ENCODE data around the gene DGKD. TPM values are rescaled to one million over a fixed set of nuclear protein-coding genes. Genes with fewer than 3 reads are reported as not detected.
"Not testable (repeated sequence)": the region's sequence is repeated elsewhere in the genome, so short reads cannot be mapped to it uniquely, and the experiment has no call there.

Gene DGKD
- total RNA-seq, 1 donor from 2014 or later: 10.3 TPM

DNA sequence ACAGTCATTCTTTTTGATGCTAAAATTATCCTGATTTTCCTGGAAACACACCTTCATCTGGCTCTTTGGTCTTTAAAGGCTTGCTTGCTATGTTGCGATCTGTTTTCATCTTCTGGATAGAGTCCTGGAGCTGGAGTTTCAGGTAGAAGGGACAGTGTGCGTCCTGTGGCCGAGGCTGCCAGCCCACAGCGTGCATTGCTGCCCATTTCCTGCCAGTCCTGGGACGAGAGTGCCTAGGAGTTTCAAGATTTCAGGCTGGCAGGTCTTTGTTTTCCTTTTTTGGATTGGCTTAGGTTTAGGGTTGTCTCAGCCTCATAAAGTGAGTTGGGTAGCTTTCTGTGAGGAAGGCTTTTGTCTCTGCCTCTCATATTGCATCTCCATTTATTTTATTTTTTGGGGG lies 14.5 kb downstream of the DGKD start:
- TF ChIP-seq, protein P1, sequence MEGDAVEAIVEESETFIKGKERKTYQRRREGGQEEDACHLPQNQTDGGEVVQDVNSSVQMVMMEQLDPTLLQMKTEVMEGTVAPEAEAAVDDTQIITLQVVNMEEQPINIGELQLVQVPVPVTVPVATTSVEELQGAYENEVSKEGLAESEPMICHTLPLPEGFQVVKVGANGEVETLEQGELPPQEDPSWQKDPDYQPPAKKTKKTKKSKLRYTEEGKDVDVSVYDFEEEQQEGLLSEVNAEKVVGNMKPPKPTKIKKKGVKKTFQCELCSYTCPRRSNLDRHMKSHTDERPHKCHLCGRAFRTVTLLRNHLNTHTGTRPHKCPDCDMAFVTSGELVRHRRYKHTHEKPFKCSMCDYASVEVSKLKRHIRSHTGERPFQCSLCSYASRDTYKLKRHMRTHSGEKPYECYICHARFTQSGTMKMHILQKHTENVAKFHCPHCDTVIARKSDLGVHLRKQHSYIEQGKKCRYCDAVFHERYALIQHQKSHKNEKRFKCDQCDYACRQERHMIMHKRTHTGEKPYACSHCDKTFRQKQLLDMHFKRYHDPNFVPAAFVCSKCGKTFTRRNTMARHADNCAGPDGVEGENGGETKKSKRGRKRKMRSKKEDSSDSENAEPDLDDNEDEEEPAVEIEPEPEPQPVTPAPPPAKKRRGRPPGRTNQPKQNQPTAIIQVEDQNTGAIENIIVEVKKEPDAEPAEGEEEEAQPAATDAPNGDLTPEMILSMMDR (conservative IDR thresholded peaks at IDR 0.05; ENCODE audit: low read depth, low read length): no peak
- no peak overlapping the region for H3K4me3 ChIP-seq (ENCODE audit: low read depth, low read length)
- DNase-seq (ENCODE audit: low read depth): no peak

DNA sequence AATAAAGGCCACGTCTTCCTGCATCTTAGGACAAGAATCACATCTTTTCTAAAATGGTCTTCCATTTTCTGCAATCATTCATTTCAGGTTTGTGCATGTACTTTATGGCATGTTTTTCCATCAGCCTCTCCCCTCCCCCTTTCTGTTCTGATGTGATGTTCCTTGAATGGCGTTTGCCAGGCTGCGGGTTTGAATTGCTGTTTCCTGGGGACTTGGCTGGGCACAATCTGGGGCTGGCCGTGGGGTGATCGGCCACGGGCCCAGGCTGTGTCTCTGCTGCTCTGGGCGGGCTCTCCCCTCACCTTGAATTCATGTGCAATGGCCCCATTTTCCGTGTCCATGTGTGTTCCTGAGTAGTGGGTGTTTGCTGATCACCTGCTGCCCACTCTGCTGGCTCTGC lies 15.2 kb downstream of the DGKD start:
- TF ChIP-seq, protein P1 (conservative IDR thresholded peaks at IDR 0.05; ENCODE audit: low read depth, low read length): no peak
- H3K4me3 ChIP-seq (ENCODE audit: low read depth, low read length): no peak overlapping the region
- DNase-seq (ENCODE audit: low read depth): no peak

DNA sequence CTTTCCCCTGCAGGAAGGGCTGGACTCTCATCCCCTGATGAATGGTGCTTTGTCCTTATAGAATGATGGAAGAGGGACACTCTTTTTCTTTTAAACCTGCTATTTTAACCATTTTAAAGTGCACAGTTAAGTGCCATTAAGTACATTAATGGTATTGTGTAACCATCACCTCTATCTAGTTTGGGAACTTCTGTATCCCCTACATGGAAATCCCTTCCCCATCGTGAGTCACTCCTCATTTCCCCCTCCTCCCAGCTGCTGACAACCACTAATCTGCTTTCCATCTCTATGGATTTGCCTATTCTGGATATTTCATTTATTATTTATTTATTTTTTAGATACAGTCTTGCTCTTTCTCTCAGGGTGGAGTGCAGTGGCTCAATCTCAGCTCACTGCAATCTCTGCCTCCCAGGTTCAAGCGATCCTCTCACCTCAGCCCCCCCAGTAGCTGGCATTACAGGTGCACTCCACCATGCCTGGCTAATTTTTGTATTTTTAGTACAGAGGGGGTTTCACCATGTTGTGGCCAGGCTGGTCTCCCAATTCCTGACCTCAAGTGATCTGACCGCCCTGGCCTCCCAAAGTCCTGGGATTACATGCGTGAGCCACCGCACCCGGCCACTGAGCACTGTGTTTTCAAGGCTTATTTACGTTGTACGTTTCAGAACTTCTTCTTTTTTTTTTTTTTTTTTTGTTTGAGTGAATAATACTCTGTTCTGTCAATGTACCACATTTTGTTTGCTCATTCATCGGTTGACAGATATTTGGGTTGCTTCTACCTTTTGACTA lies 15.8 kb downstream of the DGKD start:
- no peak overlapping the region for H3K4me3 ChIP-seq (ENCODE audit: low read depth, low read length)
- TF ChIP-seq, protein P1 (conservative IDR thresholded peaks at IDR 0.05; ENCODE audit: low read depth, low read length): no peak

DNA sequence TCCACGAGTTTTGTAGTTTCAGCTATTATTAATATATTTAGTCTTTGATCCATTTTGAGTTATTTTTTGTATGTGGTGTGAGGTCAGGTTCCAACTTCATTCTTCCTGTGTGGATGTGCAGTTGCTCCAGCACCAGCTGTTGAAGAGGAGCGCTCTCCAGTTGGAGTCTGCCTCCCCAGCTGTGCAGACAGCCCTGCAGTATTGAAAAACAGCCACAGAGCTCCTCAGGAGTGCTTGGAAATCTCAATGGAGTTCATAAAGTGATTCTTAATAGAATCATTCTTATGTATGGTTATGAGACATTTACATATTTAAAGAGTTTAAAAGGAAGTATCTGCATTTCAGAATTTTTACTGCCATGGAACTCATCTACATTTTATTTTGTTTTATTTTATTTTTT lies 17.3 kb downstream of the DGKD start:
- no peak for DNase-seq (ENCODE audit: low read depth)
- TF ChIP-seq, protein P1 (conservative IDR thresholded peaks at IDR 0.05; ENCODE audit: low read depth, low read length): no peak
- no peak overlapping the region for H3K4me3 ChIP-seq (ENCODE audit: low read depth, low read length)

More for the DNA sequence above, 15.8 kb downstream of the DGKD start:
- DNase-seq (ENCODE audit: low read depth): no peak

DNA sequence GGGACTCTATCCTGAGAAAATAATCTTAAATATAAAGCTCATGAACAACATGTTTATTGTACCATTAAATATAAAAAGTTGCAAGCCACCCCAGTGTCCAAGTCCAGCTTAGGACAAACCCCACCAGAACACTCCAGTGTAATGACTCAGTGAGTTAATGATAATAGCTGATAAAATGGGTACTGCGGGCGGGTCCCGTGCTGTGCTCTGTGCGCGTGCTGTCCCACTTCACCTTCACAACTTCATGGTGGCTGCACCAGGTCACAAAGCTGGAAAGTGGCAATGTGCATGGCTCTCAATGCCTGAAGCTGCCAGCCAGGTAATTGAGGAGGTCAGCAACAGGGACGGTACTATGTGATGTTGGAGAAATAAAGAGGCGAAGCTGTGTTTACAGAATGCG lies 18.6 kb downstream of the DGKD start:
- no peak for DNase-seq (ENCODE audit: low read depth)
- H3K4me3 ChIP-seq (ENCODE audit: low read depth, low read length): no peak overlapping the region

DNA sequence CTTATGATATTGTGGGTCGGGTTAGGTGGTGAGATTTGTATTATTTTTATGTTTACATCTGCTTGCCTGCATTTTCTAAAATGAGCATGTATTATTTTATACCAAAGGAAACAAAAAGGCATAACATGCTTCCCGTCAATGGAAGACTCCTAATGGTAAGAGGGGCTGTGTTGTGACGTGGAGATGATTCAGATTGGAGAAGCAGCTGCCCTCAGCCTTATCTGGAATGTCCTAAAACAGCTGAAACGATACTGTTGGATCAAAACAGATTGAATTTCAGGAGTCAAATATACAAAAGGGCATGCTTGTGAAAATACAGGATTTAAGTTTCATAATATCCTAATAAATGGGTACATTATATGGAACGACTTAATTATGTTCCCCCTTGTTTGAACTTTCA lies 19.0 kb downstream of the DGKD start:
- no peak for DNase-seq (ENCODE audit: low read depth)
- TF ChIP-seq, protein P1 (conservative IDR thresholded peaks at IDR 0.05; ENCODE audit: low read depth, low read length): no peak
- H3K4me3 ChIP-seq (ENCODE audit: low read depth, low read length): no peak overlapping the region

More for the DNA sequence above, 18.6 kb downstream of the DGKD start:
- TF ChIP-seq, protein P1 (conservative IDR thresholded peaks at IDR 0.05; ENCODE audit: low read depth, low read length): no peak

DNA sequence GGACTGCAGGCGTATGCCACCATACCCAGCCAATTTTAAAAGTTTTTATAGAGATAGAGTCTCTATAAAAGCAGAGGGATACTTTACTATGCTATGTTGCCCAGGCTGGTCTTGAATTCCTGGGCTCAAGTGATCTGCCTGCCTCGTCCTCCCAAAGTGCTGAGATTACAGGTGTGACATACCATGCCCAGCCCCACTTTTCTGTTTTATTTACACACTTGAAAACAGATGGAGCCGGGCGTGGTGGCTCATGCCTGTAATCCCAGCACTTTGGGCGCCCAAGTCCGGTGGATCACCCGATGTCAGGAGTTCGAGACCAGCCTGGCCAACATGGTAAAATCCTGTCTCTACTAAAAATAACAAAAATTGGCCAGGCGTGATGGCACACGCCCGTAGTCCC lies 20.5 kb downstream of the DGKD start:
- DNase-seq (ENCODE audit: low read depth); H3K4me3 ChIP-seq (ENCODE audit: low read depth, low read length): not testable (repeated sequence)
